ENCODE results near the gene ISM1. TPM values are rescaled to one million over a fixed set of nuclear protein-coding genes. Genes with fewer than 3 reads are reported as not detected.

Gene ISM1
- total RNA-seq, 2 donors from 2014 or later, result 0.59 to 1.3 TPM

DNA sequence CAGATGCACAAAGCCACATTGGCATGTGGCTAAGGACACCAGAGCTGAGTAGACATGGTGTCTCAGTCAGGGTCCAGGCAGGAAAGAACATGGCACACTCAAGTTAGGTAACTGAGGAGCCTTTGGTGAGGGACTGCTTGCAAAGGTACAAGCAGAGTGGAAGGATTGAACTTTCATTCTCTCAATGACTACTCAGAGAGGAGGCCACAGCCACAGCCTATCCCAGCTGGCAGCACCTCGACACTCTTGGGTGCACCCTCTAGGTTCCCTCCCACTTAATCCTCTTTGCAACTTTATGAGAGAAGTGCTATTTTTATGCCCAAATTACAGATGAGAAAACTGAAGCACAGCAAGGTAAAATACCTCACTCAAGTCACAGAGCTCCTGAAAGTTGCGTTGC lies 73.4 kb downstream of the ISM1 start:
- H3K36me3 ChIP-seq, result no peaks in the 10 kb centered on the region
- H3K4me3 ChIP-seq, result no peak overlapping the region
- H3K4me1 ChIP-seq, result no peaks in the 10 kb centered on the region
- TF ChIP-seq CTCF (IDR thresholded peaks at IDR 0.05), result no peak
- no peaks in the 10 kb centered on the region for H3K27me3 ChIP-seq
- H3K9me3 ChIP-seq, result no peaks in the 10 kb centered on the region
- no peak for DNase-seq (ENCODE audit: low spot score)
- H3K27ac ChIP-seq, result no peak overlapping the region

DNA sequence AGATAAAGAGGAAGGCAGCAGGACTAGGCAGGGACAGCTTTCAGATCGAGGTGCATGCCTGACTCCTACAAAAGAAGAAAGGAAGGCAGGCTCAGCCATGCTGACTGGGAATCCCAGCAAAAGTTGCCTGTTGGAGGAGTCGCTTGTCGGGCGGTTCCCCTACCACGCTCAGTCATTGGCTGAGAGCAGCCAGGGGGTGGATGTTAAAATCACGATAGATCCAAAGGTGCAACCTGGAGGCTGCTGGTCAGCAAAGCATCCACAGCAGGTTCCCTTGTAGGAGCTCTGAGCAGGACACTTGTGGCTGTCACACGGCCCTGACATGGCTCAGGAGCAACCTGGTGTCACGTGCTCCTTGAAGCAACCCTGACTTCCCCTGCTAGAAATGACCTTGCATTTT lies 74.6 kb downstream of the ISM1 start:
- Histone ChIP-seq H3K27ac (no peak overlapping the region), H3K4me1 (no peaks in the 10 kb centered on the region), H3K9me3 (no peaks in the 10 kb centered on the region), H3K36me3 (no peaks in the 10 kb centered on the region), H3K27me3 (no peaks in the 10 kb centered on the region), H3K4me3 (no peak overlapping the region)
- no peak for TF ChIP-seq CTCF (IDR thresholded peaks at IDR 0.05)
- no peak for DNase-seq (ENCODE audit: low spot score)

GRCh38 chr20:13296070-13296469 lies 75.0 kb downstream of the ISM1 start:
- TF ChIP-seq CTCF (IDR thresholded peaks at IDR 0.05), result no peak
- no peaks in the 10 kb centered on the region for H3K9me3 ChIP-seq
- no peaks in the 10 kb centered on the region for H3K4me1 ChIP-seq
- H3K27me3 ChIP-seq, result no peaks in the 10 kb centered on the region
- no peaks in the 10 kb centered on the region for H3K36me3 ChIP-seq
- no peak overlapping the region for H3K27ac ChIP-seq
- H3K4me3 ChIP-seq, result no peak overlapping the region
- DNase-seq (ENCODE audit: low spot score), result no peak

- no peak overlapping the region for H3K4me3 ChIP-seq
- no peak for DNase-seq (ENCODE audit: low spot score)
- H3K4me1 ChIP-seq, result no peaks in the 10 kb centered on the region
- H3K36me3 ChIP-seq, result no peaks in the 10 kb centered on the region
- no peaks in the 10 kb centered on the region for H3K9me3 ChIP-seq
- TF ChIP-seq CTCF (IDR thresholded peaks at IDR 0.05), result no peak
- no peaks in the 10 kb centered on the region for H3K27me3 ChIP-seq
- H3K27ac ChIP-seq, result no peak overlapping the region
Observed at GRCh38 chr20:13297147-13297899, 76.2 kb downstream of the ISM1 start.

DNA sequence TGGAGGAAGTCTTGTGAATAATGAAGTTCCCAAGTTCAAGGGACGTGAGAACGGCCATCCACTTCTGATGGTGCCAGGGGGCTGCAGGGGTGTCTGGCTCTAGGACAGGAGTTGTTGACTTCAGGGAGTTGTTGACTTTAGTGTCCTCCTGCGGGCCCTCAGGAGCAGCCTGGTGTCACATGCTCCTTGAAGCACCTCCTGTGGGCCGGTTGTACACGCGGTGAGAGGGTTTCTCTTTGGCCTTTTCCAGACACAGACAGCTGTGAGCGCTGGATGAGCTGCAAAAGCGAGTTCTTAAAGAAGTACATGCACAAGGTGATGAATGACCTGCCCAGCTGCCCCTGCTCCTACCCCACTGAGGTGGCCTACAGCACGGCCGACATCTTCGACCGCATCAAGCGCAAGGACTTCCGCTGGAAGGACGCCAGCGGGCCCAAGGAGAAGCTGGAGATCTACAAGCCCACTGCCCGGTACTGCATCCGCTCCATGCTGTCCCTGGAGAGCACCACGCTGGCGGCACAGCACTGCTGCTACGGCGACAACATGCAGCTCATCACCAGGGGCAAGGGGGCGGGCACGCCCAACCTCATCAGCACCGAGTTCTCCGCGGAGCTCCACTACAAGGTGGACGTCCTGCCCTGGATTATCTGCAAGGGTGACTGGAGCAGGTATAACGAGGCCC lies 77.8 kb downstream of the ISM1 start:
- DNase-seq (ENCODE audit: low spot score), result no peak
- TF ChIP-seq CTCF (IDR thresholded peaks at IDR 0.05), result no peak
- H3K27ac ChIP-seq, result no peak overlapping the region
- no peaks in the 10 kb centered on the region for H3K4me1 ChIP-seq
- H3K9me3 ChIP-seq, result peaks cover 0 to 2% of the 10 kb centered on the region in 2 donors
- H3K27me3 ChIP-seq, result no peaks in the 10 kb centered on the region
- H3K36me3 ChIP-seq, result no peaks in the 10 kb centered on the region
- no peak overlapping the region for H3K4me3 ChIP-seq

Measured in right atrium auricular region (tissue), 2 donors.